Natural killer cell treated with Interleukin-12 subunit alpha and Interleukin-12 subunit beta and Interleukin-15 and Interleukin-18, amount 100 ng/mL, for 72 hours (primary cell): ENCODE measurements around the gene HPCAL1. TPM values are rescaled to one million over a fixed set of nuclear protein-coding genes. Genes with fewer than 3 reads are reported as not detected.

Experiments
- ATAC-seq, 2 donors: fragments of 150-1000 bp; cut with Tn5 transposase in 1 of 2; sonication (Bioruptor Pico), chemical (Tn5 transposase) in 1 of 2; 2 replicates each; pipeline ENCODE4 v1.10.0; 2021
- DNase-seq: peaks from one replicate; pipeline ENCODE4 v3.0.0; 2022; ENCODE audit warnings: low spot score
- H3K27ac Mint-ChIP-seq, 2 donors: 1 replicate in 1 of 2; 2 replicates in 1 of 2; pipeline ENCODE4 v1.8.0; 2022; ENCODE audit warnings: mixed read lengths in 2 of 2, mild to moderate bottlenecking in 1 of 2, moderate library complexity in 1 of 2
- H3K27me3 Mint-ChIP-seq, 2 donors: 1 replicate in 1 of 2; 2 replicates in 1 of 2; pipeline ENCODE4 v1.8.0; 2022; ENCODE audit warnings: mixed read lengths in 2 of 2
- H3K36me3 Mint-ChIP-seq: one replicate; pipeline ENCODE4 v1.8.0; 2022; ENCODE audit warnings: mixed read lengths
- H3K4me1 Mint-ChIP-seq, 2 donors: 1 replicate in 1 of 2; 2 replicates in 1 of 2; pipeline ENCODE4 v1.8.0; 2022; ENCODE audit warnings: low read depth in 2 of 2, mixed read lengths in 2 of 2, mild to moderate bottlenecking in 1 of 2
- H3K4me3 Mint-ChIP-seq: one replicate; pipeline ENCODE4 v1.8.0; 2022; ENCODE audit warnings: mixed read lengths
- H3K9me3 Mint-ChIP-seq: 2 replicates; pipeline ENCODE4 v1.8.0; 2022; ENCODE audit warnings: mixed read lengths
- total RNA-seq, 2 donors: library from RNA; stranded (reverse); gene quantifications; one replicate each; pipeline ENCODE4 v1.2.3, GENCODE V29; 2022

Gene HPCAL1
- total RNA-seq, 2 donors from 2014 or later: 13.8 to 19.0 TPM

- H3K9me3 Mint-ChIP-seq: no peaks in the 10 kb centered on the region
- no peaks in the 10 kb centered on the region for H3K27me3 Mint-ChIP-seq
- H3K27ac Mint-ChIP-seq: peak overlapping the region; percentile 67 to 78
- peaks cover 31 to 37% of the 10 kb centered on the region in 2 donors for H3K4me1 Mint-ChIP-seq
- DNase-seq: no peak
- H3K36me3 Mint-ChIP-seq: no peaks in the 10 kb centered on the region
- peak overlapping the region; percentile 48 for H3K4me3 Mint-ChIP-seq
- no peak for ATAC-seq
Measured at GRCh38 chr2:10400002-10400401, 97.3 kb downstream of the HPCAL1 start.

DNA sequence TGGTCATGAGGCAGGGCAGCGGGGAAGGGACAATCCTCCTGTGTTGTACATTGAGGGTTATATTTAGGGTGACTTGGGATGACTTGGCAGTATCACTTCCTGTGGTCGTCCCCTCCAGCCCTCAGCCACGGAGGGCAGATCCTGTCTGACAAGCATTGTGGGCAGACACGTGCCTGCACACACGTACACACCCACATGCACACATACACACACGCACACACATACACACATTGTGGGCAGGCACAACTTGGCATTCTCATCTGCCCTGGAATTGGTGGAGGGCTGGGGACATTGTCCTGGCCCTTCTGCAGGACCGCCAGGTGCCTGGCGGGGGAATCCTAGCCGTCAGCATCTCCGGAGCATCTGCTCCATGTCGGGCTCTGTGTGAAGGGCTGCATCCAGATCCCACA lies 97.9 kb downstream of the HPCAL1 start:
- peak overlapping the region; percentile 67 to 78 for H3K27ac Mint-ChIP-seq
- peak overlapping the region; percentile 48 for H3K4me3 Mint-ChIP-seq
- H3K27me3 Mint-ChIP-seq: no peaks in the 10 kb centered on the region
- DNase-seq (peak; percentile 76), ATAC-seq (peak; percentile 79 to 84)
- peaks cover 27 to 34% of the 10 kb centered on the region in 2 donors for H3K4me1 Mint-ChIP-seq
- H3K9me3 Mint-ChIP-seq: no peaks in the 10 kb centered on the region
- H3K36me3 Mint-ChIP-seq: no peaks in the 10 kb centered on the region

- Mint-ChIP-seq H3K36me3 (no peaks in the 10 kb centered on the region), H3K4me3 (peak overlapping the region; percentile 48), H3K4me1 (peaks cover 22 to 27% of the 10 kb centered on the region in 2 donors), H3K27ac (peak overlapping the region; percentile 67 to 78), H3K9me3 (no peaks in the 10 kb centered on the region), H3K27me3 (no peaks in the 10 kb centered on the region)
- ATAC-seq: no peak
- no peak for DNase-seq
Measured at GRCh38 chr2:10400978-10401951, 98.6 kb downstream of the HPCAL1 start.

DNA sequence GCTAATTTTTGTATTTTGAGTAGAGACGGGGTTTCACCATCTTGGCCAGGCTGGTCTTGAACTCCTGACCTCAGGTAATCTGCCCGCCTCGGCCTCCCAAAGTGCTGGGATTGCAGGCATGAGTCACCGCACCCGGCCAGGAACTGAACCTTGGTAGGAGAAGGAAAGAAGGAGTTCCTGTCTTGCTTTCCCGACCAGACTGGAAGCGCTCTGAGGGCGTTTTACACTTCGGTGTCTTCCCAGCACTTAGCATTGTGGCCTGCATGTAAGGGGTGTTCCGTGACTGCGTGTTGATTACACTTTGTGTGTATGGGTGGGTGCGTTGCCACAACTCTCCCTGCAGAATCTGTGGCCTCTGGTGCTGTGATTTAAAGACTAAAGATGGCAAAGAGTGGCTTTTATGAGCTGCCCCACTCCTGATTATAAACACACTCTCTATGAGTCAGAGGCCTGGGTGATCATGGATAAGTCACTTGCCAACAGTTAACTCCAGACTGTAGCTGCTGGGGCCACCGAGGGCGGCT lies 99.4 kb downstream of the HPCAL1 start:
- ATAC-seq (no peak), DNase-seq (no peak)
- Mint-ChIP-seq H3K27me3 (no peaks in the 10 kb centered on the region), H3K27ac (peak overlapping the region in 1 of 2 donors; percentile 78), H3K9me3 (no peaks in the 10 kb centered on the region), H3K36me3 (no peaks in the 10 kb centered on the region), H3K4me1 (peaks cover 26 to 31% of the 10 kb centered on the region in 2 donors), H3K4me3 (no peak overlapping the region)

- DNase-seq (no peak), ATAC-seq (no peak)
- no peaks in the 10 kb centered on the region for H3K9me3 Mint-ChIP-seq
- no peak overlapping the region for H3K4me3 Mint-ChIP-seq
- H3K27ac Mint-ChIP-seq: no peak overlapping the region
- H3K4me1 Mint-ChIP-seq: peaks cover 33 to 37% of the 10 kb centered on the region in 2 donors
- no peaks in the 10 kb centered on the region for H3K27me3 Mint-ChIP-seq
- H3K36me3 Mint-ChIP-seq: no peaks in the 10 kb centered on the region
Measured at GRCh38 chr2:10402653-10403215, 100.0 kb downstream of the HPCAL1 start.

DNA sequence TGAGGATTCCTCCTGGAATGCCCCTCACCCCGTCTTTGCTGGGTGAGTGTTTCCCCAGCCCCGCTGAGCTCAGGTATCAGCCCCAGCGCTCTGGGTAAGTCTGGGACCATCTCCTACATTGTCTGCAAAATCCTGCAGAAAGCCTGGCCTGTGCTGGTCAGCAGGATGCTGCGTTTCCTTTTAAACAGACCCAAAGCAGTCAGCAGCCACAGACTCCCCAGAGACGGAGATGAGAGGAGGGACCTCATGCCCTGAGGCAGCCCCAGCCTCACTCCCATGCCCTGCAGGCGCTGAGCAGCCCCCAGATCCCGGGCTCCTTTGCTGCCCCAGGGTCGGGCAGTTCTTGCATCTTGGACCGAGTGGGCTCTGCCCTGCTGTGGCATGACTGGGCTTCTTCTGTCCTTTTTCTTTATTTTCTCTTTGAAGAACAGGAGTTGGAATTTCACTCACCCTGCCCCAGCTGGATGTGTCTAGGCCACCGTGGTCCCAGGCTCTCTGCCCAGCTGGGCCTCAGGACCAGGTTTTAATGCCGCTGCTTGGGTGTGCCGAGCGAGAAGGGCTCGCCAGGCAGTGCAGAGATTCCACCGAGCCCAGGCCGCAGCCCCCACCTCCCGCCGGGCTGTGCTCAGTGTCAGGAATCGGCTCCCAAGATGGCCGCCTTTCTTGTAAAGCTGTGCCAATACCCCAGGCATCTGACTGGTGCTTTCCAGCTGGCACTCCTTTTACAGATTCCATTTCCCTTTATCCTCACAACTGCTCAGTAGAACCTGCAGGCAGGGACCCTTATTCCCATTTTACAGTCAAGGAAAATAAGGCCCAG lies 101.8 kb downstream of the HPCAL1 start:
- H3K36me3 Mint-ChIP-seq: no peaks in the 10 kb centered on the region
- peaks cover 48% of the 10 kb centered on the region in 2 donors for H3K4me1 Mint-ChIP-seq
- H3K4me3 Mint-ChIP-seq: no peak overlapping the region

GRCh38 chr2:10405448-10405847 lies 102.7 kb downstream of the HPCAL1 start:
- Mint-ChIP-seq H3K9me3 (no peaks in the 10 kb centered on the region), H3K27ac (no peak overlapping the region), H3K36me3 (no peaks in the 10 kb centered on the region), H3K4me3 (no peak overlapping the region), H3K4me1 (peaks cover 39 to 45% of the 10 kb centered on the region in 2 donors), H3K27me3 (no peaks in the 10 kb centered on the region)
- no peak for ATAC-seq
- DNase-seq: no peak

More for the DNA sequence above, 101.8 kb downstream of the HPCAL1 start:
- H3K27me3 Mint-ChIP-seq: no peaks in the 10 kb centered on the region
- H3K27ac Mint-ChIP-seq: no peak overlapping the region
- no peaks in the 10 kb centered on the region for H3K9me3 Mint-ChIP-seq
- DNase-seq (no peak), ATAC-seq (no peak)

DNA sequence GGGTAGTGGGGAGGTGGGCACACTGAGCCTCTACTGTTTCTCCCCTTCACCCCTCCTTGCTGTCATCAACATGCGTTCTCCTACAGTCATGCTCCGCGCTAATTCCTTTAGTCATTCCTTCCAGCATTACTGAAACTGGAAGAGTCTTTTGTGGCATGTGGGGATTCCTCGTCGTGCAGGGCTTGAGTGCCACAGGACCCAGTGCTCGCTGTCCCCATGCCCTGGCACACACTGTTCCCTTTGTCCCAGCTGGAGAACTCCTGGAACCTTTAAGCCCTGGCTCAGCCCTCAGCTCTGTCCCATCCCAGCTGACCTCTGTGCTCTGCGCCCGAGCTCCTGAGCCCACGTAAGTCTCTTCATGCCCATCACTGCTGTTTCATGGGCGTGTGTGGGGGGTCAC lies 103.3 kb downstream of the HPCAL1 start:
- no peak overlapping the region for H3K4me3 Mint-ChIP-seq
- H3K36me3 Mint-ChIP-seq: no peaks in the 10 kb centered on the region
- DNase-seq (no peak), ATAC-seq (no peak)
- no peaks in the 10 kb centered on the region for H3K9me3 Mint-ChIP-seq
- no peak overlapping the region for H3K27ac Mint-ChIP-seq
- H3K27me3 Mint-ChIP-seq: no peaks in the 10 kb centered on the region
- H3K4me1 Mint-ChIP-seq: peaks cover 34 to 41% of the 10 kb centered on the region in 2 donors

DNA sequence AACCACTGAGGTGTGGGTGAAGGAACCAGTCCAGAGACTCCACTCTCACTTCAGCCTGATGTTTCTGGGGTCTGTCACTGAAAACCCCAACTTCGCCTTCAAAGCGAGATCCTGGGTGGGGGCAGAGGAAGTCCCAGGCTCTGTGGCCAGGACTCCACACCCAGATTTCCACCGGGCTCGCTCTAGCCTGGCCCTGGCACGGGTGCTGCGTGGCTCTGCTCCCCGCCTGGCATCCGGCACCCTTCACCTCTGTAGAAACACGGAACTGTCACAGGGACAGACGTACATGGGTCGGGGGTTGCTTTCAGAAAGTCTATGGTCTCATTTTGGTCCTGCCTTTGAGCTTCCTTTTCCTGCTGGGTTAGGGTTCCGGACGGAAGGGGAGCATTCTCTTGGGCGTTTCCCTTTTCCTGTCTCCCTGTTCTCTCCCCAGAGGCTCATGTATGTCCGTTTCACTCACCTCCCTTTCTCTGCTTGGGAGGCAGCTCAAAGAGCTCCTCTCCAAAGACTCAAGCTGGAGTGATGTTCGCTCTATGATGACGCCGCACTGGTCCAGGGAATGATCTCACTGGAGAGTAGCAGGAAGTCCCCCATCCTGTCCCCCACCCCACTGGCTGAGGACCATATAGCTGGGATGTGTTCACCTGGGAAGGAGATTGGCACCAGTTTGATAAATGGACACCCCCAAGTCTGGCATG lies 103.9 kb downstream of the HPCAL1 start:
- Mint-ChIP-seq H3K36me3 (no peaks in the 10 kb centered on the region), H3K27ac (no peak overlapping the region), H3K27me3 (no peaks in the 10 kb centered on the region), H3K9me3 (no peaks in the 10 kb centered on the region), H3K4me3 (no peak overlapping the region), H3K4me1 (peaks cover 29 to 35% of the 10 kb centered on the region in 2 donors)
- ATAC-seq (no peak), DNase-seq (no peak)

GRCh38 chr2:10407432-10407831 lies 104.7 kb downstream of the HPCAL1 start:
- Mint-ChIP-seq H3K4me3 (peak overlapping the region; percentile 78), H3K27ac (peak overlapping the region; percentile 22 to 58)
- no peak for ATAC-seq

DNA sequence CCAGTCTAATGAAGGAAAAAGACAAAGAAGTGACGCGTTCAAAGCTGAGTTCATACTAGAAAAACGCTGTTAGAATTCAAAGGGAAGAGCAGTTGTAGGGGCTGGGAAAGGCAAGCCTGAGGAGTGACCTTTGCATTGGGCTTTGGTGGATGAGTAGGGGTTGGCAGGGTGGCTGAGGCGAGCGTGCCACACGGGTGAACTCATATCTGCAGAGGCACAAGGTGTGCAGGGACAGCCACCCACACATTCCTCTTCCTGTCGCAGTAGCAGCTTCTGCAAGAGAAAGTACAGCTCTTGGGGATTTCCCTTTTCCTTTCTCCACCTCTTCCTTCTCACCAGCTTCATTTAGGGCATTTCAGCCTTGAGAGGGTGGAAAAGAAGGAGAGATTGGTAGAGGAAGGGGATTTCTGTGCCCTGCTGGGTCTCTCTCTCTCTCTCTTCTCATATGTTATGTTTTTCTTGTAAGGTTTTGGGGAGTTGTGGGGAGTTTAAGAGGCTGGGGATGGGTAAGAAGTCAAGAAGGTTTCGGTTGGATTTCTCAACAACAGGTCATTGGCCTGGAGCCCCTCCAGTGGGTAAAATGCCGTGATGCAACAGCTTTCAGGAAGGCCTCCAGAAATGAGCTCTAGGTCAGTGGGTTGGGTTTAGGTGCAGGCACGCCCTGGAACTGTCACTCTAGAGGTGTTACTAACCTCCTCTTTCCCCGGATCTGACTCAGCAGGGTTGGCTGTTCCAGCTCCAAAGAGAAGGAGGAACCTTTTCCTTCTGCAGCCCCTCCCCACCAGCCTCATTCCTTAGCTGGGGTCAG lies 105.3 kb downstream of the HPCAL1 start:
- no peaks in the 10 kb centered on the region for H3K9me3 Mint-ChIP-seq
- H3K4me3 Mint-ChIP-seq: peak overlapping the region; percentile 78
- H3K27ac Mint-ChIP-seq: peak overlapping the region; percentile 22 to 58
- H3K36me3 Mint-ChIP-seq: no peaks in the 10 kb centered on the region
- H3K27me3 Mint-ChIP-seq: no peaks in the 10 kb centered on the region
- DNase-seq: peak; percentile 83
- ATAC-seq: peak; percentile 90 to 91
- peaks cover 34 to 37% of the 10 kb centered on the region in 2 donors for H3K4me1 Mint-ChIP-seq

More at GRCh38 chr2:10407432-10407831, 104.7 kb downstream of the HPCAL1 start:
- DNase-seq: no peak
- no peaks in the 10 kb centered on the region for H3K9me3 Mint-ChIP-seq
- no peaks in the 10 kb centered on the region for H3K36me3 Mint-ChIP-seq
- peaks cover 34 to 36% of the 10 kb centered on the region in 2 donors for H3K4me1 Mint-ChIP-seq
- H3K27me3 Mint-ChIP-seq: no peaks in the 10 kb centered on the region
